ENCODE data around the gene BPTF. TPM values are rescaled to one million over a fixed set of nuclear protein-coding genes. Genes with fewer than 3 reads are reported as not detected.

BPTF gene
- total and polyA plus RNA-seq, 2 of the 8 experiments (the other 6 are each of a cell fraction or from before 2014, with no cell fraction given): 107 to 228 TPM

- Histone ChIP-seq H3K79me2 (ENCODE audit: control insufficient read depth in 1 of 2, insufficient read depth in 2 of 2, low read length in 2 of 2) (peaks cover 0 to 11% of the 10 kb centered on the region in 2 experiments; a peak in 1 of 4 replicates), H3K4me3 (ENCODE audit: extremely low read depth in 1 of 4, insufficient read depth in 2 of 4, low read depth in 3 of 4, low read length in 4 of 4) (no peak overlapping the region), H3K4me2 (ENCODE audit: insufficient read depth in 1 of 2, low read depth in 2 of 2, low read length in 2 of 2) (no peak overlapping the region), H4K8ac (ENCODE audit: extremely low read depth, insufficient read depth, low read length) (no peak overlapping the region), H3K56ac (replicated peaks; ENCODE audit: insufficient read length, low read depth, low read length) (no peak overlapping the region), H4K91ac (replicated peaks; ENCODE audit: insufficient read length, low read length) (no peak overlapping the region), H3K79me1 (ENCODE audit: low read depth, low read length) (no peaks in the 10 kb centered on the region), H2AFZ (ENCODE audit: low read length) (no peak overlapping the region), H2BK5ac (ENCODE audit: low read depth, low read length) (no peak overlapping the region), H3K27ac (ENCODE audit: low read depth, low read length) (no peak overlapping the region), H2BK15ac (ENCODE audit: low read length) (no peak overlapping the region), H3K4me1 (replicated peaks in 1 of 4; ENCODE audit: control insufficient read depth in 3 of 4, insufficient read depth in 4 of 4, low read length in 3 of 4) (no peaks in the 10 kb centered on the region; a peak in 1 of 7 replicates), H3K9ac (replicated peaks in 1 of 4; ENCODE audit: extremely low read depth in 1 of 4, low read depth in 3 of 4, low read length in 3 of 4) (no peak overlapping the region), H3K27me3 (replicated peaks in 1 of 4; ENCODE audit: control insufficient read depth in 3 of 4, extremely low read depth in 1 of 4, insufficient read depth in 3 of 4, low read length in 3 of 4) (no peaks in the 10 kb centered on the region), H4K5ac (ENCODE audit: insufficient read length, low read depth, low read length) (no peak overlapping the region), H4K20me1 (replicated peaks in 1 of 2; ENCODE audit: control insufficient read depth in 1 of 2, insufficient read depth in 2 of 2, low read length in 2 of 2) (peaks cover 0 to 2% of the 10 kb centered on the region in 2 experiments), H3K4ac (replicated peaks; ENCODE audit: insufficient read length, low read depth, low read length) (no peak overlapping the region), H3K9me3 (ENCODE audit: insufficient read depth in 2 of 2, low read depth in 1 of 2, low read length in 1 of 2) (no peaks in the 10 kb centered on the region), H3K18ac (ENCODE audit: extremely low read depth, low read length) (no peak overlapping the region), H2BK12ac (ENCODE audit: low read depth, low read length) (no peak overlapping the region), H2BK20ac (ENCODE audit: low read length) (no peak overlapping the region), H3K14ac (ENCODE audit: insufficient read length) (no peak overlapping the region), H3K23ac (ENCODE audit: insufficient read length) (no peak overlapping the region), H3K23me2 (ENCODE audit: low read depth, low read length) (no peaks in the 10 kb centered on the region), H3K36me3 (ENCODE audit: control insufficient read depth in 2 of 4, insufficient read depth in 4 of 4, low read length in 3 of 4) (peaks cover 16 to 74% (median 45%) of the 10 kb centered on the region in 4 experiments), H2AK5ac (ENCODE audit: low read depth, low read length) (no peak overlapping the region), H2BK120ac (replicated peaks; ENCODE audit: low read depth, low read length) (no peak overlapping the region)
- no peak for TF ChIP-seq CTBP2 (IDR thresholded peaks at IDR 0.05; ENCODE audit: borderline replicate concordance, insufficient read depth, insufficient read length, low read length)
- TF ChIP-seq RFX5 (IDR thresholded peaks at IDR 0.05; ENCODE audit: borderline replicate concordance, low read depth, low read length): no peak
- no peak for TF ChIP-seq SIX5 (IDR thresholded peaks at IDR 0.05; ENCODE audit: low read depth, low read length)
- no peak for TF ChIP-seq JUND (IDR thresholded peaks at IDR 0.05; ENCODE audit: low read length)
- no peak for TF ChIP-seq ASH2L (IDR thresholded peaks at IDR 0.05; ENCODE audit: low read length)
- TF ChIP-seq KDM5A (IDR thresholded peaks at IDR 0.05; ENCODE audit: low read length): no peak
- no peak for TF ChIP-seq TEAD4 (IDR thresholded peaks at IDR 0.05; ENCODE audit: low read depth, low read length)
- TF ChIP-seq MAFK (IDR thresholded peaks at IDR 0.05; ENCODE audit: low read depth, low read length): no peak
- no peak for TF ChIP-seq CEBPB (IDR thresholded peaks at IDR 0.05; ENCODE audit: low read depth, low read length)
- TF ChIP-seq POLR2AphosphoS5 (IDR thresholded peaks at IDR 0.05; ENCODE audit: low read depth, low read length): no peak
- TF ChIP-seq JUN (IDR thresholded peaks at IDR 0.05; ENCODE audit: low read depth, low read length): no peak
- TF ChIP-seq KDM1A (IDR thresholded peaks at IDR 0.05; ENCODE audit: borderline replicate concordance, low read length): no peak
- TF ChIP-seq EP300 (IDR thresholded peaks at IDR 0.05; ENCODE audit: borderline replicate concordance in 1 of 2, low read depth in 2 of 2, low read length in 2 of 2): no peak
- no peak for TF ChIP-seq SP4 (IDR thresholded peaks at IDR 0.05; ENCODE audit: low read length)
- TF ChIP-seq SP1 (IDR thresholded peaks at IDR 0.05; ENCODE audit: low read depth, low read length): no peak
- TF ChIP-seq CBX5 (IDR thresholded peaks at IDR 0.05; ENCODE audit: low read depth, low read length): no peak
- no peak for TF ChIP-seq SUZ12 (IDR thresholded peaks at IDR 0.05; ENCODE audit: low read length)
- WGBS, 2 experiments (ENCODE audit: extremely low coverage in 1 of 2, insufficient coverage in 1 of 2, insufficient read length in 1 of 2, insufficient replicate concordance in 2 of 2, low coverage in 1 of 2, low lambda C conversion rate in 2 of 2, missing lambda C conversion rate in 1 of 2): 94% methylated on average over 4 of the region's 4 CpGs; no CpG with 5 or more reads in 1 of the 2 experiments
- CTCF ChIA-PET (ENCODE audit: partially characterized antibody): no interaction called here
- no peak for FAIRE-seq
- no peak for DNase-seq (ENCODE audit: low read depth in 1 of 2, low spot score in 2 of 2)
- POLR2A ChIA-PET (ENCODE audit: partially characterized antibody): no interaction called here
Observed at GRCh38 chr17:67912088-67912487, 86.8 kb downstream of the BPTF start.
